ENCODE results near the gene PPP6R3.

DNA sequence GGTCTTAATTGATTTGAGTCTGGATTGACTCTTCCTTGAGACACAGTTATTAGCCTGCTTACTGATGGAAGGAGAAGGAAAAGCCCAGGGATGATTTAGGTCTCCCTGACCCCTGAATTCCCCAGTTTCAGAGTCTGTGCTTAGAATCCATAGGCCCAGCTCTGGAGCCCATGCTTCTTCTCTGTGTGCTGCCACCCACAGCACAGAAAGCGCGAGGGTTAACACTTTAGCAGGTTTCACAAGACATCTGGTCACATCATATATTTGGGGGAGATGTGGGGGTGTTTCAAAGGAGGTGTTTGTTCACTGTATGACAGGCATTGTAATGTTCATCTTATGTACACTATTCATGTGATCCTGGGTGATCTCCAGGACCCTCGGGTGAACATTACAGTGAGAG is 107.0 kb downstream of the PPP6R3 start:
- no peak for TF ChIP-seq POLR2A (IDR thresholded peaks at IDR 0.05; ENCODE audit: low read length)
- no peak for TF ChIP-seq GATA1 (IDR thresholded peaks at IDR 0.05; ENCODE audit: low read depth, low read length)

Measured in erythroblast (primary cell).